ENCODE measurements around the gene NRP2. TPM values are rescaled to one million over a fixed set of nuclear protein-coding genes. Genes with fewer than 3 reads are reported as not detected.

The NRP2 gene
- total RNA-seq, 4 donors from 2014 or later, result 1.6 to 4.1 (median 2.2) TPM

GRCh38 chr2:205758051-205758450 is 75.8 kb downstream of the NRP2 start:
- Histone ChIP-seq H3K4me1 (peaks cover 0 to 9% of the 10 kb centered on the region in 2 donors), H3K27me3 (no peaks in the 10 kb centered on the region), H3K27ac (peak overlapping the region in 1 of 4 donors; percentile 14), H3K4me3 (no peak overlapping the region), H3K9me3 (no peaks in the 10 kb centered on the region), H3K36me3 (no peaks in the 10 kb centered on the region)
- in situ Hi-C loops (cut with MboI; ENCODE audit: low sequenced_read_pairs in 4 of 4), result no loop called here
- intact Hi-C loops (cut with DNase I; ENCODE audit: low total_unique reads), result no loop called here
- TF ChIP-seq POLR2A (IDR thresholded peaks at IDR 0.05) (no peak), CTCF (IDR thresholded peaks at IDR 0.05 in 4 of 5, conservative IDR thresholded peaks at IDR 0.05 in 1 of 5) (no peak)
- no peak for DNase-seq
- no peak for ATAC-seq

- peaks cover 0 to 9% of the 10 kb centered on the region in 2 donors for H3K4me1 ChIP-seq
- no peaks in the 10 kb centered on the region for H3K9me3 ChIP-seq
- in situ Hi-C loops (cut with MboI; ENCODE audit: low sequenced_read_pairs in 4 of 4), result no loop called here
- DNase-seq, result no peak
- TF ChIP-seq CTCF (IDR thresholded peaks at IDR 0.05 in 4 of 5, conservative IDR thresholded peaks at IDR 0.05 in 1 of 5) (no peak), POLR2A (IDR thresholded peaks at IDR 0.05) (no peak)
- no peaks in the 10 kb centered on the region for H3K36me3 ChIP-seq
- H3K27me3 ChIP-seq, result peaks cover 0 to 1% (median under 1%) of the 10 kb centered on the region in 3 donors
- no peak overlapping the region for H3K4me3 ChIP-seq
- H3K27ac ChIP-seq, result peak overlapping the region in 1 of 4 donors; percentile 2
- intact Hi-C loops (cut with DNase I; ENCODE audit: low total_unique reads), result no loop called here
- ATAC-seq, result no peak
Observed at GRCh38 chr2:205758500-205758899, 76.2 kb downstream of the NRP2 start.

GRCh38 chr2:205759257-205759656 is 77.0 kb downstream of the NRP2 start:
- ATAC-seq, result no peak
- TF ChIP-seq CTCF (IDR thresholded peaks at IDR 0.05 in 4 of 5, conservative IDR thresholded peaks at IDR 0.05 in 1 of 5) (no peak), POLR2A (IDR thresholded peaks at IDR 0.05) (no peak)
- Histone ChIP-seq H3K4me1 (peaks cover 0 to 9% of the 10 kb centered on the region in 2 donors), H3K9me3 (no peaks in the 10 kb centered on the region), H3K36me3 (no peaks in the 10 kb centered on the region), H3K27ac (no peak overlapping the region), H3K27me3 (peaks cover 5 to 7% (median 5%) of the 10 kb centered on the region in 3 donors), H3K4me3 (no peak overlapping the region)
- intact Hi-C loops (cut with DNase I; ENCODE audit: low total_unique reads) (no loop called here), in situ Hi-C loops (cut with MboI; ENCODE audit: low sequenced_read_pairs in 4 of 4) (no loop called here)
- no peak for DNase-seq

- Histone ChIP-seq H3K27ac (no peak overlapping the region), H3K9me3 (no peaks in the 10 kb centered on the region), H3K4me3 (no peak overlapping the region), H3K4me1 (peaks cover 0 to 4% of the 10 kb centered on the region in 2 donors), H3K27me3 (peaks cover 5 to 12% (median 7%) of the 10 kb centered on the region in 3 donors), H3K36me3 (no peaks in the 10 kb centered on the region)
- in situ Hi-C loops (cut with MboI; ENCODE audit: low sequenced_read_pairs in 4 of 4) (no loop called here), intact Hi-C loops (cut with DNase I; ENCODE audit: low total_unique reads) (loop anchor here (5.0 kb wide), 1 partner anchor 168 kb away; no protein-coding TSS in a partner anchor)
- ATAC-seq (no peak), DNase-seq (no peak)
- no peak for TF ChIP-seq CTCF (IDR thresholded peaks at IDR 0.05 in 4 of 5, conservative IDR thresholded peaks at IDR 0.05 in 1 of 5)
- no peak for TF ChIP-seq POLR2A (IDR thresholded peaks at IDR 0.05)
Observed at GRCh38 chr2:205759732-205760131, 77.4 kb downstream of the NRP2 start.

- no peak for TF ChIP-seq POLR2A (IDR thresholded peaks at IDR 0.05)
- no peak for TF ChIP-seq CTCF (IDR thresholded peaks at IDR 0.05 in 4 of 5, conservative IDR thresholded peaks at IDR 0.05 in 1 of 5)
- DNase-seq (no peak), ATAC-seq (no peak)
- Histone ChIP-seq H3K4me3 (no peak overlapping the region), H3K36me3 (no peaks in the 10 kb centered on the region), H3K27ac (no peak overlapping the region), H3K4me1 (peaks cover 0 to 4% of the 10 kb centered on the region in 2 donors), H3K9me3 (no peaks in the 10 kb centered on the region), H3K27me3 (peaks cover 5 to 15% (median 7%) of the 10 kb centered on the region in 3 donors)
- in situ Hi-C loops (cut with MboI; ENCODE audit: low sequenced_read_pairs in 4 of 4), result no loop called here
- intact Hi-C loops (cut with DNase I; ENCODE audit: low total_unique reads), result loop anchor here (5.0 kb wide), 1 partner anchor 167 kb away; no protein-coding TSS in a partner anchor
Observed at GRCh38 chr2:205760157-205760556, 77.9 kb downstream of the NRP2 start.

All from gastrocnemius medialis (tissue), 4 donors.